ENCODE measurements around the gene BSPRY. TPM values are rescaled to one million over a fixed set of nuclear protein-coding genes. Genes with fewer than 3 reads are reported as not detected.
A peak's percentile ranks its signal among the peaks of the same experiment; 100 is the strongest.

Gene BSPRY
- under 1 TPM; 0.33 to 0.79 TPM for total RNA-seq
- under 1 TPM; 0.17 to 0.75 TPM for polyA plus RNA-seq (ENCODE audit: insufficient read length in 2 of 2)
- long read RNA-seq, donor 1, partial matches to known transcripts, result 0 of 1 reads
- long read RNA-seq, donor 1, other reads (novel, unspliced or antisense), result 0 of 1 reads
- long read RNA-seq, donor 2, partial matches to known transcripts, result 0 of 1 reads
- long read RNA-seq, donor 2, other reads (novel, unspliced or antisense), result 0 of 1 reads
- long read RNA-seq, donor 3, result 0 reads
- long read RNA-seq, donor 4, partial matches to known transcripts, result 10 of 11 reads
- long read RNA-seq, donor 4, other reads (novel, unspliced or antisense), result 0 of 11 reads

DNA sequence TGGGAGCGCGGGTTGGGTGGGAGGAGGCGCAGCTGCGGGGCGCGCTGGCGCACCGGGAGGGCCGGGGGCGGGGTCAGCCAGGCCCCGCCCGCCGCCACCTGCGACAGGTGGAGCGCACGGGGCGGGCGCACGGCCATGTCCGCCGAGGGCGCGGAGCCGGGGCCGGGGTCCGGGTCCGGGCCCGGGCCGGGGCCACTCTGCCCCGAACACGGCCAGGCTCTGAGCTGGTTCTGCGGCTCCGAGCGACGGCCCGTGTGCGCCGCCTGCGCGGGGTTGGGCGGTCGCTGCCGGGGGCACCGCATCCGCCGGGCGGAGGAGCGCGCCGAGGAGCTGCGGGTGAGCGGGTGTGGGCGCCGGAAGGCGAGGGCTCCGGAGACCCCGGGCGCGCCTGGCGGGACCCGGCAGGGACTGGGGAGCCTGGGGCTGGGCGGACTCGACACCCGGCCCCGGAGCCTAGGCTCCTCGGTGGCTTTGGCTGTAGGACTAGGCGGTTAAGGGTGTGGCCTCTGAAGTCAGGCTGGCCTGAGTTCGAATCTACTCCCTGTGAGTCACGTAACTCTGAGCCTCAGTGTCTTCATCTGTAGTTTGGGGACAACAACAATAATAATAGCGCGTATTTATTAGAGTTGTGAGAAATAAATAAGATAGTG lies at the start of gene BSPRY:
BSPRY (plus strand) TSS at position 97 of the 650 bp plus-strand sequence; CDS start at position 136, 39 bp downstream.
- Histone ChIP-seq H3K36me3 (ENCODE audit: control insufficient read depth, insufficient read depth, low read length) (no peaks in the 10 kb centered on the region), H3K27me3 (ENCODE audit: control insufficient read depth, insufficient read depth, low read length) (peaks cover 53% of the 10 kb centered on the region), H3K4me3 (ENCODE audit: low read depth, low read length) (peak within 1 kb of the TSS; percentile 18), H3K9me3 (ENCODE audit: control insufficient read depth, insufficient read depth, low read length) (no peaks in the 10 kb centered on the region), H3K27ac (ENCODE audit: low read depth, low read length) (no peak within 1 kb of the TSS), H3K4me1 (ENCODE audit: control insufficient read depth, insufficient read depth, low read length) (peaks cover 10% of the 10 kb centered on the region)
- no peak for DNase-seq (ENCODE audit: low read depth in 4 of 6, low spot score in 6 of 6)
- under 1% methylated on average over 71 of the region's 71 CpGs for WGBS (ENCODE audit: insufficient coverage)

GRCh38 chr9:113299800-113300292 lies 49.5 kb upstream of the BSPRY start:
- WGBS (ENCODE audit: insufficient coverage), result 72% methylated on average over 6 of the region's 8 CpGs
- no peaks in the 10 kb centered on the region for H3K4me1 ChIP-seq (ENCODE audit: control insufficient read depth, insufficient read depth, low read length)
- peak in 1 of 6 donors; percentile 14 for DNase-seq (ENCODE audit: low read depth in 4 of 6, low spot score in 6 of 6)

GRCh38 chr9:113301548-113301947 lies 47.8 kb upstream of the BSPRY start:
- no peak for DNase-seq (ENCODE audit: low read depth in 4 of 6, low spot score in 6 of 6)
- no peak overlapping the region for H3K4me3 ChIP-seq (ENCODE audit: low read depth, low read length)
- 100% methylated on average over 1 of the region's 8 CpGs for WGBS (ENCODE audit: insufficient coverage)
- H3K9me3 ChIP-seq (ENCODE audit: control insufficient read depth, insufficient read depth, low read length), result no peaks in the 10 kb centered on the region
- no peaks in the 10 kb centered on the region for H3K4me1 ChIP-seq (ENCODE audit: control insufficient read depth, insufficient read depth, low read length)
- peaks cover 3% of the 10 kb centered on the region for H3K36me3 ChIP-seq (ENCODE audit: control insufficient read depth, insufficient read depth, low read length)
- no peaks in the 10 kb centered on the region for H3K27me3 ChIP-seq (ENCODE audit: control insufficient read depth, insufficient read depth, low read length)
- no peak overlapping the region for H3K27ac ChIP-seq (ENCODE audit: low read depth, low read length)

More at GRCh38 chr9:113299800-113300292, 49.5 kb upstream of the BSPRY start:
- no peaks in the 10 kb centered on the region for H3K27me3 ChIP-seq (ENCODE audit: control insufficient read depth, insufficient read depth, low read length)
- no peaks in the 10 kb centered on the region for H3K9me3 ChIP-seq (ENCODE audit: control insufficient read depth, insufficient read depth, low read length)
- no peak overlapping the region for H3K4me3 ChIP-seq (ENCODE audit: low read depth, low read length)
- no peak overlapping the region for H3K27ac ChIP-seq (ENCODE audit: low read depth, low read length)
- peaks cover 3% of the 10 kb centered on the region for H3K36me3 ChIP-seq (ENCODE audit: control insufficient read depth, insufficient read depth, low read length)

- no peaks in the 10 kb centered on the region for H3K9me3 ChIP-seq (ENCODE audit: control insufficient read depth, insufficient read depth, low read length)
- H3K27ac ChIP-seq (ENCODE audit: low read depth, low read length), result no peak within 1 kb of the TSS
- no peaks in the 10 kb centered on the region for H3K27me3 ChIP-seq (ENCODE audit: control insufficient read depth, insufficient read depth, low read length)
- no peaks in the 10 kb centered on the region for H3K36me3 ChIP-seq (ENCODE audit: control insufficient read depth, insufficient read depth, low read length)
- H3K4me3 ChIP-seq (ENCODE audit: low read depth, low read length), result no peak within 1 kb of the TSS
- H3K4me1 ChIP-seq (ENCODE audit: control insufficient read depth, insufficient read depth, low read length), result no peaks in the 10 kb centered on the region
- 75% methylated on average over 25 of the region's 25 CpGs for WGBS (ENCODE audit: insufficient coverage)
- DNase-seq (ENCODE audit: low read depth in 4 of 6, low spot score in 6 of 6), result no peak
Observed at GRCh38 chr9:113302792-113303418, 46.4 kb upstream of the BSPRY start, which contains the start of gene RNF183. TSS of gene RNF183 (minus strand) at chr9:113303376. CDS start at chr9:113298184, 5,192 bp downstream.

DNA sequence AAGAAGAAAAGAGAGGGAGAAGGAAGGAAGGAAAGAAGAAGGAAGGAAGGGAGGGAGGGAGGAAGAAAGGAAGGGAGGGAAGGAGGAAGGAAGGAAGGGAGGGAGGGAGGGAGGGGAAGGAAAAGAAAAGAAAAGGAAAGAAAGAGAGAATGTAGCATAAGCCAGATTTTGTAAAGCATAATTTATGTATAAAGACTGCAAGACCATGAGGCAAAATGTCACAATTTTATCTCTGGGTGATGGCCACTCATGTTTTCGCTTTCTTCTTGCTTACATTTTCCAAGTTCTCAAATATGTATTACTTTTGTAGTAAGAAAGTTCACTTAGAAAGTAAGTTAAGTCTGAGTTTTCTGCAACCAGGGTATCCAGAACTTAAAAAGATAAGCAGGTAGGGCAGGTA lies 42.8 kb upstream of the BSPRY start:
- no peak for DNase-seq (ENCODE audit: low read depth in 4 of 6, low spot score in 6 of 6)
- no peaks in the 10 kb centered on the region for H3K36me3 ChIP-seq (ENCODE audit: control insufficient read depth, insufficient read depth, low read length)
- no peak overlapping the region for H3K27ac ChIP-seq (ENCODE audit: low read depth, low read length)
- H3K4me1 ChIP-seq (ENCODE audit: control insufficient read depth, insufficient read depth, low read length), result no peaks in the 10 kb centered on the region
- no CpG with 5 or more reads among the region's 1 CpG for WGBS (ENCODE audit: insufficient coverage)
- H3K9me3 ChIP-seq (ENCODE audit: control insufficient read depth, insufficient read depth, low read length), result no peaks in the 10 kb centered on the region
- H3K27me3 ChIP-seq (ENCODE audit: control insufficient read depth, insufficient read depth, low read length), result no peaks in the 10 kb centered on the region
- no peak overlapping the region for H3K4me3 ChIP-seq (ENCODE audit: low read depth, low read length)

- Histone ChIP-seq H3K4me3 (ENCODE audit: low read depth, low read length) (no peak overlapping the region), H3K36me3 (ENCODE audit: control insufficient read depth, insufficient read depth, low read length) (no peaks in the 10 kb centered on the region), H3K9me3 (ENCODE audit: control insufficient read depth, insufficient read depth, low read length) (no peaks in the 10 kb centered on the region), H3K27me3 (ENCODE audit: control insufficient read depth, insufficient read depth, low read length) (no peaks in the 10 kb centered on the region), H3K4me1 (ENCODE audit: control insufficient read depth, insufficient read depth, low read length) (no peaks in the 10 kb centered on the region), H3K27ac (ENCODE audit: low read depth, low read length) (no peak overlapping the region)
- 73% methylated on average over 6 of the region's 8 CpGs for WGBS (ENCODE audit: insufficient coverage)
- no peak for DNase-seq (ENCODE audit: low read depth in 4 of 6, low spot score in 6 of 6)
Observed at GRCh38 chr9:113307396-113307975, 41.9 kb upstream of the BSPRY start.

DNA sequence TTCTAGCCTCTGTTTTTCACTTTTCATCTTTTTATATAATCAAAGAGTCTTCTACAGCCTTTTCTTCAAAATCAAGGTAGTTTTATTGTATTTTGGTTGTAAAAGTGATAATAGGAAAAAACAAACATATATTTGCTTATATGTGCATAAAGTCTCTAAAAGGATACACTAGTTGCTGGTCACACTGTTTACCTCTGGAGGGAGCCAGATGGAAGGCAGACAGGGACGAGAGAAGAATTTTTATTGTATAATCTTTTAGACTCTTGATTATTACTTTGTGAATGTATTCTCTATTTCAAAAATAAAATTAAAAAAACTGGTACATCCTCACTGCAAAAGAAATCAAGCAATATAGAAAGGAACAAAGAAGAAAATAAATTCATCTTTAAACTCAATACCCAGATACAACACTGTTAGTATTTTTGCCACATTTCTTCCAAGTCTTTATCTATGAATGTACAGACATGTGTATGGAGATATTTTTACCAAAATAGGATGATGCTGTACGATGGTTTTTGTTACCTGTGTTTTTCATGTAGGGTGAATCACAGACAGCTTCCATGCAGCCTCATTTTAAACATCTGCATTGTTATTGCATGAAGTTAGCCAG lies 40.0 kb upstream of the BSPRY start:
- Histone ChIP-seq H3K27ac (ENCODE audit: low read depth, low read length) (no peak overlapping the region), H3K27me3 (ENCODE audit: control insufficient read depth, insufficient read depth, low read length) (no peaks in the 10 kb centered on the region), H3K4me3 (ENCODE audit: low read depth, low read length) (no peak overlapping the region), H3K9me3 (ENCODE audit: control insufficient read depth, insufficient read depth, low read length) (no peaks in the 10 kb centered on the region), H3K4me1 (ENCODE audit: control insufficient read depth, insufficient read depth, low read length) (no peaks in the 10 kb centered on the region), H3K36me3 (ENCODE audit: control insufficient read depth, insufficient read depth, low read length) (no peaks in the 10 kb centered on the region)
- WGBS (ENCODE audit: insufficient coverage), result no CpG with 5 or more reads among the region's 2 CpGs
- DNase-seq (ENCODE audit: low read depth in 4 of 6, low spot score in 6 of 6), result peak in 5 of 6 donors; percentile 7 to 77 (median 14)

- no peak for DNase-seq (ENCODE audit: low read depth in 4 of 6, low spot score in 6 of 6)
- Histone ChIP-seq H3K27ac (ENCODE audit: low read depth, low read length) (no peak overlapping the region), H3K36me3 (ENCODE audit: control insufficient read depth, insufficient read depth, low read length) (no peaks in the 10 kb centered on the region), H3K4me3 (ENCODE audit: low read depth, low read length) (no peak overlapping the region), H3K27me3 (ENCODE audit: control insufficient read depth, insufficient read depth, low read length) (no peaks in the 10 kb centered on the region), H3K4me1 (ENCODE audit: control insufficient read depth, insufficient read depth, low read length) (no peaks in the 10 kb centered on the region), H3K9me3 (ENCODE audit: control insufficient read depth, insufficient read depth, low read length) (no peaks in the 10 kb centered on the region)
- WGBS (ENCODE audit: insufficient coverage), result no CpG with 5 or more reads among the region's 3 CpGs
Observed at GRCh38 chr9:113310538-113310937, 38.8 kb upstream of the BSPRY start.

- Histone ChIP-seq H3K4me3 (ENCODE audit: low read depth, low read length) (no peak overlapping the region), H3K4me1 (ENCODE audit: control insufficient read depth, insufficient read depth, low read length) (no peaks in the 10 kb centered on the region), H3K27ac (ENCODE audit: low read depth, low read length) (no peak overlapping the region), H3K36me3 (ENCODE audit: control insufficient read depth, insufficient read depth, low read length) (peaks cover 2% of the 10 kb centered on the region), H3K9me3 (ENCODE audit: control insufficient read depth, insufficient read depth, low read length) (no peaks in the 10 kb centered on the region), H3K27me3 (ENCODE audit: control insufficient read depth, insufficient read depth, low read length) (no peaks in the 10 kb centered on the region)
- DNase-seq (ENCODE audit: low read depth in 4 of 6, low spot score in 6 of 6), result peak in 1 of 6 donors; percentile 46
- WGBS (ENCODE audit: insufficient coverage), result no CpG with 5 or more reads among the region's 3 CpGs
Observed at GRCh38 chr9:113311961-113312360, 37.4 kb upstream of the BSPRY start.
